GM19463 (cell line): ENCODE results near the gene THSD7B.
A peak's percentile ranks its signal among the peaks of the same experiment; 100 is the strongest.

Experiments
- ATAC-seq: cut with Tn5 transposase; IDR thresholded peaks from one replicate; pipeline ENCODE4 v1.9.1; 2021; ENCODE audit warnings: mild to moderate bottlenecking, moderate library complexity; ENCODE audit not compliant: unreplicated experiment

Gene THSD7B

DNA sequence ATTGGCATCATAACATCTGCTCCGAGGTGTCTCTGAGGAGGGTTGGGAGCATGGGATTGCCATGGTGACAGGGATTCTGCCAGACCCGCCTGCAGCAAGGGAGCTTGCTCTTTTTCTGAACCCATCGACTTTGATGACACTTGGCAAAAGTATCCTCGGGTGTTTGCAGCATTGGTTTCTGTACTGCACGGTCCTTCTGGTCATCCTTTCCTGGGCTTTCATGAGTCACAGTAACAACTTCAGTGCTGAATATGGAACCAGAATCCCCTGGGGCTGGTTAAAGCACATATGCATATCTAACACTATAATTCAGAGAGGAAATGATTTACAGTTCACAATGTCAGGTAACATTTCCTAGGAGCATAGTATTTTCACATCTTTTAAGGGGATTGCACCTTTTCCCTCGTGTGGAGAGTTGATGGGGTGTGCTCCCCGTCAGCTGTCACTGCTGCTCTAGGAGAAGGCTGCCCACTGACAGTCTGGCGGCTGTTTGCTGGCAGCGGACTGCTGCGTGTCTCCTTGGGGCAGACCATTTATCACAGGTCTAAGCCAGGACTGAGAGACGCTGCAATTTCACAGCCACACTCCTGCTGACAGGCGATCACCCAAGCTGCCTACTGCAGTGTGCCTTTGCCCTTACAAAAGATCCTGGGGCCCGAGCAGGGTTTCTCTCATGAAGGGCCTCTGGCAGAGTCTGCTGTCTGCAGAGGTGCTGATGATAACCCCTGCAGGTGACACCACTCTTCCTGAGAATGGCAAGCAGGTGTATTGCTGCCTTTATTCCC lies 425.3 kb downstream of the THSD7B start:
- ATAC-seq, result no peak

- no peak for ATAC-seq
Measured at GRCh38 chr2:137192366-137193310, 427.3 kb downstream of the THSD7B start.

DNA sequence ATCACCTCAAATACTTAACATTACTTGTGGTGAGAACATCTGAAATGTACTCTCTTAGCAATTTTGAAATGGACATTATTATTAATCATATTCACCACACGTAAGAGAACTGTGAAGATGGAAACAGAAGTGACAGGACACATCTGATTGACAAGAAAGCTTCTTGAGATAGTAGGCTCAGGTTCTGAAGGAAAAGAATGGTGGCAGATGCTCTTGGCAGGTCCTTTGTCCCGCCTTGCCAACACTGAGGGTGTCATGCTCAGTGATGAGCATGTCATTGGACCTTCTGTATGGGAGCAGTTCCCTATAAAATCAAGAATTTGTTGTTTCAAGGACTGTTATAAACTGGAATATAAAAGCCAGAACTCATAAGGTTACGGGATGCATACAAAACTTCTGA lies 428.1 kb downstream of the THSD7B start:
- ATAC-seq, result no peak

- no peak for ATAC-seq
Measured at GRCh38 chr2:137194111-137194510, 428.8 kb downstream of the THSD7B start.

DNA sequence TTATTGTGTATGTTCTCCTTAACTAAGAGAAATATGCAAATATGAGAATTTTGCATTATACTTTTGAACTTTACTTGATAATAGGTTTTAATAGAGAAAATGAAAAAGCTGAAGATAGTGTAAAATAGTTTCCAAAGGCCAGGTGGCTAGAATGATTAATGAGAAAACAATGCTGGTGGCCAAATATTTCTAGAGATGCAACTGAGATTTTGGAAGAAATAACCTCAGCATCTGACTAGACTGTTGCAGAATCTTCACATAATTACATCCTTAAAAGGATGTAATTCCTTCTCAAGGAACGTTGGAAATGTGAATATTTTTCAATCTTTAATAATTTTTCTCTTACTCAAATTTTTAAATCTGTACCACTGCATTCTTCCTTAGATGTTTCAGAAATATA lies 434.4 kb downstream of the THSD7B start:
- no peak for ATAC-seq

DNA sequence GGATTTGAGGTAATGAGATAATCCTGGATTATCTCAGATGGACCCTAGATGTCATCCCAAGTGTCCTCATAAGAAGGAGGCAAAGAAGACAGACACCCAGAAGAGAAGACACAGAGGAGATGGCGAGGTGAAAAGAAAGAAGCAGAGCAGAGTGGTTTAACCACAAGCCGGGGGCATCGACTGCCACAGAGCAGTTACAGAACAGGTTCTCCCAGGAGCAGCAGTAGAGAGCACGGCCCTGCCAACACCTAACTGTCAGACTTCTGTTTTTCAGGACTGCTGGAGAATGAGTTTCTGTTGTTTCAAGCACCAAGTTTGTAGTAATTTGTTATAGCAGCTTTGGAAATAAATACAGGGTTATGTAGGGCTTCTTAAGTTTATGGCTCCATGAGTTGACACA lies 437.0 kb downstream of the THSD7B start:
- peak; percentile 33 for ATAC-seq

DNA sequence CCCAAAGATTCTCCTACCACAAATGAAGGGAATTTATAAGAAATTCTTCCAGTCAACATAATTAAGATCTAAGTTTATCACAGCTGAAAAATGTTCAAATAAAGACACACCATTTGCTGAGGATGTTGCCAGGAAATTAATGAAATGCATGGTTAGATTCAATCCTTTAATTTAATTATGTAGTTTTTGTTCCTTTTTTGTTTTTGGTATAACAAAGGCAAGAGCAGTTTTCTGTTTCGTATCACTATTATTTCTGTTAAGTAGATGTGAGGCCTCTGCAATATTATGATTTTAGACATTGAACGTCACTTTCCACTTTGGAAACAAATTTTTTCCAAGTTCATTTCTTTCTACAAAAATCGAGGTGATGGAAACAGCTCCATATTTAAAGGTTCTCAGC lies 440.0 kb downstream of the THSD7B start:
- no peak for ATAC-seq

GRCh38 chr2:137206069-137206468 lies 440.7 kb downstream of the THSD7B start:
- peak; percentile 48 for ATAC-seq

DNA sequence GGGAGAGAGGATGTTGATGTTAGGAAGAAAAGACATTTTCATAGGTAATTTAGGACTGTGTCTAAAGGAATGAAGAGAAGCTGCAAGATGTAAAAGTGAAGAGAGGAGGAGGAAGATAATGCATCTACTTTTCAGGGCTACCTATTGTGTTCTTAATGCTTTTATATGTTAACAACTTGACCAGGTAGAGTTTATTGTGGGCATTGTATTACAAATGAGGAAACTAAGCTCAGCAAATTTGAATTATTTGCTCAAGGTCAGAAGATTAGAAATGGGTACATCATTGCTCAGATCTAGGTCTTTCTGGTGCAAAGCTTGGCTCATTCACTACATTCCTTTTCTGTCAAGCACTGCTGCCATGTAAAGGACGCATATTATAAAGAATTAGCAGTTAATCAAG lies 441.7 kb downstream of the THSD7B start:
- no peak for ATAC-seq

- peak; percentile 52 for ATAC-seq
Measured at GRCh38 chr2:137208431-137208891, 443.1 kb downstream of the THSD7B start.

DNA sequence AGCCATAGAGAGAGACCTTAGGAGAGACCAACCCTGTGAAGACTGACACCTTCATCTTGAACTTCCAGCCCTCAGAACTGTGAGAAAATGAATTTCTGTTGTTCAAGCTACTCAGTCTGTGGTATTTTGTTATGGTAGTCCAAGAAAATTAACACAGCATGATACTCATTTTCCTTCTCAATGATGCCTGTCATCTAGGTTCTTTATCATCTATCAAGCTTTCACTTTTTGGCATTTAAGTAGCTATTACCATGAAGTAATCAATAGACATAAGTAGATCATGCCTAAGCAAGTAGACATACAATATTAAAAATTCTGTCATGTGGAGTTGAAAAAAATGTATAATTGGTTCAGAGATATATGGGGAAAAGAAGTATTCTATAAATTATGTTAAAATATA lies 444.7 kb downstream of the THSD7B start:
- no peak for ATAC-seq

GRCh38 chr2:137211761-137212160 lies 446.4 kb downstream of the THSD7B start:
- ATAC-seq, result no peak

- peak; percentile 32 for ATAC-seq
Measured at GRCh38 chr2:137220438-137220993, 455.2 kb downstream of the THSD7B start.

GRCh38 chr2:137221797-137222492 lies 456.6 kb downstream of the THSD7B start:
- ATAC-seq, result peak; percentile 67

DNA sequence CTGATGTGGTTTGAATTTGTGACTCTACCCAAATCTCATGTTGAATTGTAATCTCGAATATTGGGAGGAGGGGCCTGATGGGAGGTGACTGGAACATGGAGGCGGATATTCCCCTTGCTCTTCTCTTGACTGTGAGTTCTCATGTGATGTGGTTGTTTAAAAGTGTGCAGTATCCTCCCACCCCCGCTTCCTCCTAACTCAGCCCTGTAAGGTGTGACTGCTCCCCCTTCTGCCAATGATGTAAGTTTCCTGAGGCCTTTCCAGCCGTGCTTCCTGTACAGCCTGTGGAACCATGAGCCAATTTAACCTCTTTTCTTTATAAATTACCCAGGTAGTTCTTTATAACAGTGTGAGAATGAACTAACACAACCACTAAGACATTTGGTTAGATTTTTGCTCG lies 458.4 kb downstream of the THSD7B start:
- no peak for ATAC-seq

DNA sequence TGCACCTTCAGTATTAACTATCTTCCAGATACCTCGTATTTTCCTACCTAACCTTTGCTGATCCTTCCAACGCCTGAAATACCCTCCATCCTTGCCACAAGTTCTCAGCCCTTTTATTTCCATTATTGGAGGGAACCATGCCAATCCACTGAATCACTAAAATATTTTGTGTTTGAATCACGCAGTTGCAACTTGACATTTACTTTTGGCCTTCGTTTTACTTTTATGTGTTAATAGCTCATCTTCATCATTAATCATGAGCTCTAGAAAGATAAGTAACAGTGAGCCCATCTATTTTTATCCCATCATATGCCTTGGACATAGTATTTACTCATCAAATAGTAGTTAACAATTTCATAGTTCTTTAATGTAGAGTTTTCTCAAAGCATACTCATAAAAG lies 463.2 kb downstream of the THSD7B start:
- no peak for ATAC-seq

DNA sequence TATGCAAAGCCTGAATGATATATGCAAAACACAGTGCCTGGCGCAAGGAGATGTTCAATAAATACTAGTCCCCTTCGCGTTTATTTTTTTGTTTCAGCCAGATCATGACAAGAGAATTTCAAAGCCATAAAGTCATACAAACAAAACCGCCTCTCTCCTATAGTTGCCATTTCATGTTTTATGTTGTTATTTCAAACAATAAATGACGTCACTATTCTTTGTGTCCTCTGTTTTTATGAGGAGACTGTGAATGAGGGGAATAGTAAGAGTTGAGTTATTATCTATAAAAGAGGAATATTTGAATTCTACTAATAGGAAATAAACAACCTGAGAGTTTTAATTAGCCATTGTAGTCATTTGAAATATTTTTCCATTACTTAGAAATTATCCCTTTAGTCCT lies 464.5 kb downstream of the THSD7B start:
- no peak for ATAC-seq

- ATAC-seq, result no peak
Measured at GRCh38 chr2:137231628-137232027, 466.3 kb downstream of the THSD7B start.

- ATAC-seq, result no peak
Measured at GRCh38 chr2:137232076-137232475, 466.7 kb downstream of the THSD7B start.

DNA sequence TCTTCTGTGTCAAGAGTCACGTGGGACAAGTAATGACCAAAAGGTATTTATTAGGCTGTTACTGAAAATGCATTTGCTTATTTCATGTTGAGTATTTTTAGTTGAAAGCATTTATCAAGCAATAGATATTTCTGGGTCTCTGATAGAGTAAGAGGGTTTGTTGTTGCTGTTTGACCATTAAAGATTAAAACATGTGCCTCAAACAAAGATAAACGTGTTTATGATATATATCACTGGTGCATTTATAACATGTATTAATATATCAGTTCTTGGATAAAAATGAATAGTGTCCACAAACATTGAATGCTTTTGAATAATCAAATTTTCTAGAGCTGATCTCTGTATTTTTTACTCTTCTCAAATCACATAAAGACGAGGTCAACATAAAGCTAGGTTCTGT lies 467.7 kb downstream of the THSD7B start:
- no peak for ATAC-seq

DNA sequence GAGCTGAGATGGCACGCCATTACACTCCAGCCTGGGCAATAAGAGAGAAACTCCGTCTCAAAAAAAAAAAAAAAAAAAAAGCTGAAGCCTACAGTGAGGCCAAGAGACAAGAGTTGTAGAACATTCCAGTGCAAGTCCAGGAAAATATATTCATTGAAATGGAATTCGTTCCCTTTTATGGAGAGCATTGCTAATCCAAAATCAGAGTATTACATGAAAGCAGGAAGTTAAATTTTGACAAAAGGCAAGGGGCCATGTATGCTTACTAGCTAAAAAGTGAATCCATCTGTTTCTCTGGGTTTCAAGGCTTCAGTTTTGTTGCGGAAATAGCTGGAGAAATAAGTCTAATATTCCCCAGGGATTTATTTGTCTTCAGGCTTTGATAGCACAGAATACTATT lies 471.7 kb downstream of the THSD7B start:
- no peak for ATAC-seq
